WTC11 (cell line): Measurements from ENCODE around the gene BCL7A. TPM values are rescaled to one million over a fixed set of nuclear protein-coding genes. Genes with fewer than 3 reads are reported as not detected.

Source experiments
- ATAC-seq: fragments of 200-7000 bp; cut with Tn5 transposase; 2 replicates; pipeline ENCODE4 v1.10.0; 2021; ENCODE audit warnings: mild to moderate bottlenecking, moderate library complexity
- CTCF ChIA-PET: fragments of 300-600 bp; sonication (Branson Sonifier 250); formaldehyde crosslinking; loops from one replicate; lab custom pipeline; 2021; ENCODE audit warnings: antibody characterized with exemption; lab: Charles Lee
- POLR2A ChIA-PET: fragments of 350-600 bp; sonication (Branson Sonifier 250); formaldehyde crosslinking; loops from one replicate; lab custom pipeline; 2021; ENCODE audit warnings: antibody characterized with exemption; lab: Charles Lee
- DNase-seq: peaks from one replicate; pipeline ENCODE4 v3.0.0; 2021; ENCODE audit warnings: low spot score
- H3K27ac Mint-ChIP-seq: 2 replicates; pipeline ENCODE4 v1.8.0; 2021; ENCODE audit warnings: mixed read lengths
- H3K27me3 Mint-ChIP-seq: 2 replicates; pipeline ENCODE4 v1.8.0; 2021; ENCODE audit warnings: low read depth, mild to moderate bottlenecking, moderate library complexity, mixed read lengths
- H3K36me3 Mint-ChIP-seq: 2 replicates; pipeline ENCODE4 v1.8.0; 2021; ENCODE audit warnings: mixed read lengths
- H3K4me1 Mint-ChIP-seq: 2 replicates; pipeline ENCODE4 v1.8.0; 2022; ENCODE audit warnings: mixed read lengths
- H3K4me3 Mint-ChIP-seq: 2 replicates; pipeline ENCODE4 v1.8.0; 2021; ENCODE audit warnings: mild to moderate bottlenecking, moderate library complexity, mixed read lengths
- H3K9me3 Mint-ChIP-seq: 2 replicates; pipeline ENCODE4 v1.8.0; 2021; ENCODE audit warnings: mixed read lengths
- AR ChIP-seq: fragments of 250-450 bp; sonication (Bioruptor Pico); IDR thresholded peaks from 2 replicates; pipeline ENCODE4 v1.9.0; 2021; ENCODE audit warnings: mild to moderate bottlenecking
- ATF6 ChIP-seq: sonication (generic); formaldehyde crosslinking; IDR thresholded peaks from 2 replicates; pipeline ENCODE4 v1.8.1; 2023; ENCODE audit warnings: mild to moderate bottlenecking, missing genetic modification reagents
- CDX4 ChIP-seq: fragments of 250-450 bp; sonication (Bioruptor Pico); IDR thresholded peaks from 2 replicates; pipeline ENCODE4 v1.9.0; 2021; ENCODE audit warnings: moderate library complexity, mild to moderate bottlenecking, inconsistent platforms, borderline replicate concordance
- CREB1 ChIP-seq: sonication (generic); formaldehyde crosslinking; IDR thresholded peaks from 2 replicates; pipeline ENCODE4 v1.8.0; 2023; ENCODE audit warnings: mild to moderate bottlenecking, missing genetic modification reagents
- E2F4 ChIP-seq: sonication (generic); formaldehyde crosslinking; IDR thresholded peaks from 2 replicates; pipeline ENCODE4 v1.8.1; 2022; ENCODE audit warnings: low read depth, mild to moderate bottlenecking, moderate library complexity, missing genetic modification reagents, borderline replicate concordance
- E2F5 ChIP-seq: sonication (generic); formaldehyde crosslinking; IDR thresholded peaks from 2 replicates; pipeline ENCODE4 v1.8.1; 2022; ENCODE audit warnings: mild to moderate bottlenecking, moderate library complexity, missing genetic modification reagents
- EMX1 ChIP-seq: fragments of 250-450 bp; sonication (Bioruptor Pico); IDR thresholded peaks from 2 replicates; pipeline ENCODE4 v1.8.0; 2021; ENCODE audit warnings: mild to moderate bottlenecking
- ETV6 ChIP-seq: sonication (generic); formaldehyde crosslinking; IDR thresholded peaks from 2 replicates; pipeline ENCODE4 v1.8.1; 2022; ENCODE audit warnings: mild to moderate bottlenecking, missing genetic modification reagents
- FOXK1 ChIP-seq: sonication (generic); formaldehyde crosslinking; IDR thresholded peaks from 2 replicates; pipeline ENCODE4 v1.8.0; 2022; ENCODE audit warnings: mild to moderate bottlenecking, moderate library complexity, missing genetic modification reagents
- FOXP1 ChIP-seq: sonication (generic); formaldehyde crosslinking; IDR thresholded peaks from 2 replicates; pipeline ENCODE4 v1.8.0; 2022; ENCODE audit warnings: missing genetic modification reagents, mild to moderate bottlenecking, moderate library complexity, borderline replicate concordance
- FOXP4 ChIP-seq: sonication (generic); formaldehyde crosslinking; IDR thresholded peaks from 2 replicates; pipeline ENCODE4 v1.8.0; 2022; ENCODE audit warnings: mild to moderate bottlenecking, missing genetic modification reagents
- HMGA2 ChIP-seq: fragments of 250-450 bp; sonication (Bioruptor Pico); IDR thresholded peaks from 2 replicates; pipeline ENCODE4 v1.4.0; 2021; ENCODE audit warnings: mild to moderate bottlenecking, moderate library complexity
- JUN ChIP-seq: sonication (generic); formaldehyde crosslinking; IDR thresholded peaks from 2 replicates; pipeline ENCODE4 v1.8.0; 2023; ENCODE audit warnings: mild to moderate bottlenecking, missing genetic modification reagents
- NFATC4 ChIP-seq: fragments of 250-450 bp; sonication (Bioruptor Pico); IDR thresholded peaks from 2 replicates; pipeline ENCODE4 v1.9.0; 2021; ENCODE audit warnings: mild to moderate bottlenecking
- NR1H2 ChIP-seq: sonication (generic); formaldehyde crosslinking; IDR thresholded peaks from 2 replicates; pipeline ENCODE4 v1.9.0; 2021; ENCODE audit warnings: mild to moderate bottlenecking, moderate library complexity, missing genetic modification reagents
- SMAD4 ChIP-seq: sonication (generic); formaldehyde crosslinking; IDR thresholded peaks from 2 replicates; pipeline ENCODE4 v1.8.0; 2022; ENCODE audit warnings: mild to moderate bottlenecking, missing genetic modification reagents
- TP53 ChIP-seq: sonication (generic); formaldehyde crosslinking; IDR thresholded peaks from 2 replicates; pipeline ENCODE4 v1.8.1; 2023; ENCODE audit warnings: mild to moderate bottlenecking, missing genetic modification reagents
- ZBTB21 ChIP-seq: sonication (generic); formaldehyde crosslinking; IDR thresholded peaks from 2 replicates; pipeline ENCODE4 v1.8.1; 2023; ENCODE audit warnings: mild to moderate bottlenecking, missing genetic modification reagents, borderline replicate concordance
- ZNF138 ChIP-seq: sonication (generic); formaldehyde crosslinking; conservative IDR thresholded peaks from 2 replicates; pipeline ENCODE4 v1.8.1; 2022; ENCODE audit warnings: mild to moderate bottlenecking, moderate library complexity, missing genetic modification reagents
- ZNF219 ChIP-seq: sonication (generic); formaldehyde crosslinking; IDR thresholded peaks from 2 replicates; pipeline ENCODE4 v1.8.0; 2023; ENCODE audit warnings: missing genetic modification reagents, mild to moderate bottlenecking, borderline replicate concordance
- ZNF281 ChIP-seq: sonication (generic); formaldehyde crosslinking; IDR thresholded peaks from 2 replicates; pipeline ENCODE4 v1.8.0; 2023; ENCODE audit warnings: mild to moderate bottlenecking, missing genetic modification reagents
- ZNF396 ChIP-seq: fragments of 250-450 bp; sonication (Bioruptor Pico); IDR thresholded peaks from 2 replicates; pipeline ENCODE4 v1.8.0; 2021; ENCODE audit warnings: mild to moderate bottlenecking, moderate library complexity, borderline replicate concordance
- total RNA-seq: library from RNA; stranded (reverse); gene quantifications from 3 replicates; pipeline ENCODE4 v1.2.3, GENCODE V29; 2021

Gene BCL7A
- total RNA-seq, 1 experiment from 2014 or later = 19.7 TPM

GRCh38 chr12:122064025-122064777 lies 42.5 kb downstream of the BCL7A start:
- peak; percentile 96 for ATAC-seq
- ChIA-PET CTCF (interaction anchor here (1.2 to 2.7 kb wide), 11 partner anchors 10 to 270 kb away, joined by 3 to 24 read pairs (median 6); partner anchors contain the start of genes CFAP251 and RHOF), POLR2A (interaction anchor here (0.6 to 2.4 kb wide), 2 partner anchors 14 to 401 kb away, joined by 3 to 8 read pairs; partner anchors contain the start of gene MLXIP)
- peak; percentile 94 for DNase-seq
- Mint-ChIP-seq H3K4me1 (peaks cover 35% of the 10 kb centered on the region), H3K27me3 (no peaks in the 10 kb centered on the region), H3K4me3 (peak overlapping the region; percentile 73), H3K27ac (peak overlapping the region; percentile 95), H3K9me3 (no peaks in the 10 kb centered on the region), H3K36me3 (peaks cover 17% of the 10 kb centered on the region)
- TF ChIP-seq ZNF396 (CRISPR knock-in tag) (no peak), ZNF219 (CRISPR knock-in tag) (no peak), ZNF138 (no peak), TP53 (no peak), ATF6 (CRISPR knock-in tag) (no peak), EMX1 (CRISPR knock-in tag) (0 out of 2 replicates have a peak, but pooled peaks have one; percentile 29), CREB1 (CRISPR knock-in tag) (0 out of 2 replicates have a peak, but pooled peaks have one; percentile 48), FOXP1 (CRISPR knock-in tag) (peak; percentile 61; the same call in 1 of the 2 replicates), HMGA2 (CRISPR knock-in tag) (no peak; the same call in 1 of the 2 replicates), E2F4 (CRISPR knock-in tag) (no peak), ZNF281 (CRISPR knock-in tag) (no peak), SMAD4 (no peak), FOXP4 (CRISPR knock-in tag) (peak; percentile 48), ETV6 (CRISPR knock-in tag) (peak; percentile 19; the same call in 1 of the 2 replicates), AR (CRISPR knock-in tag) (no peak), NR1H2 (no peak), E2F5 (no peak), ZBTB21 (CRISPR knock-in tag) (no peak), FOXK1 (CRISPR knock-in tag) (no peak), NFATC4 (CRISPR knock-in tag) (no peak), JUN (no peak), CDX4 (no peak)
